Endothelial cell of umbilical vein (primary cell): ENCODE data around the gene TOE1.

Experiments used
- CTCF ChIP-seq, 2 donors: IDR thresholded peaks; 1 replicate in 1 of 2; 2 replicates in 1 of 2; pipeline ENCODE4 v1.5.1; 2011; ENCODE audit warnings: low read length in 2 of 2, mild to moderate bottlenecking in 2 of 2, moderate library complexity in 2 of 2, control low read depth in 1 of 2, inconsistent platforms in 1 of 2, low read depth in 1 of 2; ENCODE audit not compliant: insufficient read depth in 1 of 2; ENCODE audit errors: extremely low read depth in 1 of 2
- EZH2 ChIP-seq: IDR thresholded peaks from 2 replicates; pipeline ENCODE4 v1.6.1; 2012; ENCODE audit warnings: borderline replicate concordance, low read depth, mild to moderate bottlenecking, moderate library complexity, low read length, inconsistent platforms; ENCODE audit not compliant: severe bottlenecking
- MAX ChIP-seq: IDR thresholded peaks from 2 replicates; pipeline ENCODE4 v1.6.1; 2011; ENCODE audit not compliant: insufficient read depth, insufficient read length
- POLR2A ChIP-seq: IDR thresholded peaks from 2 replicates; pipeline ENCODE4 v1.6.1; 2012; ENCODE audit warnings: low read depth, mild to moderate bottlenecking, control low read depth, low read length
- POLR2AphosphoS5 ChIP-seq: IDR thresholded peaks from 2 replicates; pipeline ENCODE4 v1.6.1; 2012; ENCODE audit warnings: low read depth, mild to moderate bottlenecking, control low read depth, low read length, moderate library complexity; ENCODE audit not compliant: insufficient read depth

- TF ChIP-seq CTCF (IDR thresholded peaks at IDR 0.05; ENCODE audit: extremely low read depth in 1 of 2, insufficient read depth in 1 of 2, low read depth in 1 of 2, low read length in 2 of 2) (peak; percentile 67 to 70), POLR2AphosphoS5 (no peak), POLR2A (no peak), EZH2 (no peak), MAX (no peak)
These were observed 39.8 kb upstream of the TOE1 start for GRCh38 chr1:45299981-45300668.
